ENCODE measurements around the gene STPG4.
"Not testable (repeated sequence)": the region's sequence is repeated elsewhere in the genome, so short reads cannot be mapped to it uniquely, and the experiment has no call there.

STPG4 gene

DNA sequence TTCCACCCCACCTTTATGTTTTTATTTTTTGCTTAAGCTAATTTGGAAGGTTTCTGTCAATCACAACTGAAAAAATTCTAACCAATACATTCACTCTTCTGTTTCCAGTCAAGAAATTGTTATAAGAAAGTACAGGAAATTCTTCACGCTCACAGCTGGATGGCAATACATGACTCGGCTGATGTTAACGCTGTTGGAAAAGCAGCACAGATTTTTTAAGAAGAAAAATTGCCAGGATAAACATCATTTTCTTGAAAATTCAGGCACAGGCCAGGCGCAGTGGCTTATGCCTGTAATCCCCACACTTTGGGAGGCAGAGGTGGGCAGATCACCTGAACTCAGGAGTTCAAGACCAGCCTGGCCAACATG lies 46.1 kb downstream of the STPG4 start:
- H4K20me1 ChIP-seq (ENCODE audit: insufficient read depth): no peaks in the 10 kb centered on the region
- H3K9ac ChIP-seq: no peak overlapping the region
- no peak overlapping the region for H2AFZ ChIP-seq (ENCODE audit: low read depth)
- H3K27ac ChIP-seq: no peak overlapping the region
- H3K36me3 ChIP-seq (ENCODE audit: insufficient read depth): no peaks in the 10 kb centered on the region
- no peak overlapping the region for H3K4me3 ChIP-seq (IDR thresholded peaks at IDR 0.05; ENCODE audit: insufficient read depth, low read depth, low read length)
- no peak overlapping the region for H3K4me2 ChIP-seq
- H3K4me1 ChIP-seq (ENCODE audit: low read depth, poor library complexity, severe bottlenecking): no peaks in the 10 kb centered on the region
- H3K79me2 ChIP-seq (ENCODE audit: insufficient read depth, low read depth): no peaks in the 10 kb centered on the region
- TF ChIP-seq, protein P1, sequence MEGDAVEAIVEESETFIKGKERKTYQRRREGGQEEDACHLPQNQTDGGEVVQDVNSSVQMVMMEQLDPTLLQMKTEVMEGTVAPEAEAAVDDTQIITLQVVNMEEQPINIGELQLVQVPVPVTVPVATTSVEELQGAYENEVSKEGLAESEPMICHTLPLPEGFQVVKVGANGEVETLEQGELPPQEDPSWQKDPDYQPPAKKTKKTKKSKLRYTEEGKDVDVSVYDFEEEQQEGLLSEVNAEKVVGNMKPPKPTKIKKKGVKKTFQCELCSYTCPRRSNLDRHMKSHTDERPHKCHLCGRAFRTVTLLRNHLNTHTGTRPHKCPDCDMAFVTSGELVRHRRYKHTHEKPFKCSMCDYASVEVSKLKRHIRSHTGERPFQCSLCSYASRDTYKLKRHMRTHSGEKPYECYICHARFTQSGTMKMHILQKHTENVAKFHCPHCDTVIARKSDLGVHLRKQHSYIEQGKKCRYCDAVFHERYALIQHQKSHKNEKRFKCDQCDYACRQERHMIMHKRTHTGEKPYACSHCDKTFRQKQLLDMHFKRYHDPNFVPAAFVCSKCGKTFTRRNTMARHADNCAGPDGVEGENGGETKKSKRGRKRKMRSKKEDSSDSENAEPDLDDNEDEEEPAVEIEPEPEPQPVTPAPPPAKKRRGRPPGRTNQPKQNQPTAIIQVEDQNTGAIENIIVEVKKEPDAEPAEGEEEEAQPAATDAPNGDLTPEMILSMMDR (conservative IDR thresholded peaks at IDR 0.05; ENCODE audit: low read depth, low read length): no peak
- no peaks in the 10 kb centered on the region for H3K27me3 ChIP-seq (ENCODE audit: insufficient read depth, low read depth)

DNA sequence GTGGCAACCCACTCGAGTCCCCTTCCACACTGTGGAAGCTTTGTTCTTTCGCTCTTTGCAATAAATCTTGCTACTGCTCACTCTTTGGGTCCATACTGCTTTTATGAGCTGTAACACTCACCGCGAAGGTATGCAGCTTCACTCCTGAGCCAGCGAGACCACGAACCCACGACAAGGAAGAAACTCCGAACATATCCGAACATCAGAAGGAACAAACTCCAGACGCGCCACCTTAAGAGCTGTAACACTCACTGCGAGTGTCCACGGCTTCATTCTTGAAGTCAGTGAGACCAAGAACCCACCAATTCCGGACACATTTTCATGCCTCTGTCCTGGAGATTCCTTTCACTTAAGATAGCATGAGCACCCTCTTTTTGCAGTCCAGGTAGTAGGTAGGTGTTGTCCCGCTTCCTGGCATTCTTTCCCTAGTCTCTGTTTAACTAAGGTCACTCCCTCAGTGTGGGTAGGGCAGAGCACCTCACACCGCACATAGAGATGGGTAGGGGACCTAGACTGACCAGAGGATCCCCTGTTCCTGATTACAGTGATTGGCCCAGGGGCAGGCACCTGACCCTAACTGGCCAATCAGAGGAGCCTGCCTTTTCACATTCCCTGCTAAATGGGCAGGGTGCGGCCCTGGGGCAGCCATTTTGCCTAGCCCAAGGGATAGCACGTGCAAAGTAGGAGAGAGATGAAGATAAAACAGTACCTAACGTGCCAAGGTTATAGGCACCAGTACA lies 46.7 kb downstream of the STPG4 start:
- H3K36me3 ChIP-seq (ENCODE audit: insufficient read depth); H4K20me1 ChIP-seq (ENCODE audit: insufficient read depth); H3K4me3 ChIP-seq (IDR thresholded peaks at IDR 0.05; ENCODE audit: insufficient read depth, low read depth, low read length); H2AFZ ChIP-seq (ENCODE audit: low read depth); H3K4me1 ChIP-seq (ENCODE audit: low read depth, poor library complexity, severe bottlenecking); H3K79me2 ChIP-seq (ENCODE audit: insufficient read depth, low read depth); H3K27me3 ChIP-seq (ENCODE audit: insufficient read depth, low read depth); H3K4me2 ChIP-seq; H3K9ac ChIP-seq; H3K27ac ChIP-seq: not testable (repeated sequence)

DNA sequence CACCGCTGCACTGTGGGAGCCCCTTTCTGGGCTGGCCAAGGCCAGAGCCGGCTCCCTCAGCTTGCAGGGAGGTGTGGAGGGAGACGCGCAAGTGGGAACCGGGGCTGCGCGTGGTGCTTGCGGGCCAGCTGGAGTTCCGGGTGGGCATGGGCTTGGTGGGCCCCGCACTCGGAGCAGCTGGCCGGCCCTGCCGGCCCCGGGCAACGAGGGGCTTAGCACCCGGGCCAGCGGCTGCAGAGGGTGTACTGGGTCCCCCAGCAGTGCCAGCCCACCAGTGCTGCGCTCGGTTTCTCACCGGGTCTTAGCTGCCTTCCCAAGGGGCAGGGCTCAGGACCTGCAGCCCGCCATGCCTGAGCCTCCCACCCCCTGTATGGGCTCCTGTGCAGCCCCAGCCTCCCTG lies 47.9 kb downstream of the STPG4 start:
- H3K27me3 ChIP-seq (ENCODE audit: insufficient read depth, low read depth); H3K9ac ChIP-seq; H3K27ac ChIP-seq; H2AFZ ChIP-seq (ENCODE audit: low read depth); H3K36me3 ChIP-seq (ENCODE audit: insufficient read depth); H3K4me3 ChIP-seq (IDR thresholded peaks at IDR 0.05; ENCODE audit: insufficient read depth, low read depth, low read length); H3K4me1 ChIP-seq (ENCODE audit: low read depth, poor library complexity, severe bottlenecking); H3K4me2 ChIP-seq; H4K20me1 ChIP-seq (ENCODE audit: insufficient read depth); H3K79me2 ChIP-seq (ENCODE audit: insufficient read depth, low read depth): not testable (repeated sequence)

DNA sequence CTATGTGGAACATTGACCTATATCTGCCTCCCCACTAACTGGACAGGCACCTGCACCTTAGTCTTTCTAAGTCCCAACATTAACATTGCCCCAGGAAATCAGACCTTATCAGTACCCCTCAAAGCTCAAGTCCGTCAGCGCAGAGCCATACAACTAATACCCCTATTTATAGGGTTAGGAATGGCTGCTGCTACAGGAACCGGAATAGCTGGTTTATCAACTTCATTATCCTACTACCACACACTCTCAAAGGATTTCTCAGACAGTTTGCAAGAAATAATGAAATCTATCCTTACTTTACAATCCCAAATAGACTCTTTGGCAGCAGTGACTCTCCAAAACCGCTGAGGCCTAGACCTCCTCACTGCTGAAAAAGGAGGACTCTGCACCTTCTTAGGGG lies 48.9 kb downstream of the STPG4 start:
- H2AFZ ChIP-seq (ENCODE audit: low read depth); H3K27ac ChIP-seq; H3K27me3 ChIP-seq (ENCODE audit: insufficient read depth, low read depth); H3K4me1 ChIP-seq (ENCODE audit: low read depth, poor library complexity, severe bottlenecking); H3K36me3 ChIP-seq (ENCODE audit: insufficient read depth); H3K9ac ChIP-seq; H3K79me2 ChIP-seq (ENCODE audit: insufficient read depth, low read depth); H4K20me1 ChIP-seq (ENCODE audit: insufficient read depth); H3K4me2 ChIP-seq; H3K4me3 ChIP-seq (IDR thresholded peaks at IDR 0.05; ENCODE audit: insufficient read depth, low read depth, low read length): not testable (repeated sequence)

DNA sequence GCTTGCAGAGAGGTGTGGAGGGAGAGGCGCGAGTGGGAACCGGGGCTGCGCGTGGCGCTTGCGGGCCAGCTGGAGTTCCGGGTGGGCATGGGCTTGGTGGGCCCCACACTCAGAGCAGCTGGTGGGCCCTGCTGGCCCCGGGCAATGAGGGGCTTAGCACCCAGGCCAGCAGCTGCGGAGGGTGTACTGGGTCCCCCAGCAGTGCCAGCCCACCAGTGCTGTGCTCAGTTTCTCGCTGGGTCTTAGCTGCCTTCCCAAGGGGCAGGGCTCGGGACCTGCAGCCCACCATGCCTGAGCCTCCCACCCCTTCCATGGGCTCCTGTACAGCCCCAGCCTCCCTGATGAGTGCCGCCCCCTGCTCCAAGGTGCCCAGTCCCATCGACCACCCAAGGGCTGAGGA lies 55.4 kb downstream of the STPG4 start:
- H3K27me3 ChIP-seq (ENCODE audit: insufficient read depth, low read depth); H2AFZ ChIP-seq (ENCODE audit: low read depth); H3K79me2 ChIP-seq (ENCODE audit: insufficient read depth, low read depth): not testable (repeated sequence)

DNA sequence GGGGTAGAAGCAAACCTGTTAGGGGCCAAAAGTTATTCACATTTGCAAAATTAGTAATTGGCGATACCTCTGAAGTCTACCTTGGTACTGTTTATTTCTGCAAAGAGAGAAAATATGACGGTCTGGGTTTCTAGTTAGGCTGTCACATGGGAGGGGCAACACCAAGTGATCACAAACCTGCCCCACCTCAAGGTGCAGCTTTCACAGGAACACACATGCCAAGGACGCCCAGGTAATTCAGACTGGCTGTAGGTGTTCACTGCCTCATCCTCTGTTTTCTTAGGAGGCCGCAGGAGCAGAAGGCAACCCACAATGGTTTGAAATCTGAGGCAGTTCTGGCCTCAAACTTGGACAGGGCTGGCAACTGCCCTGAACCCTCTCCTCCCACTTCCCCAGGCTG lies 56.2 kb downstream of the STPG4 start:
- Histone ChIP-seq H3K9ac (no peak overlapping the region), H3K4me3 (IDR thresholded peaks at IDR 0.05; ENCODE audit: insufficient read depth, low read depth, low read length) (no peak overlapping the region), H2AFZ (ENCODE audit: low read depth) (no peak overlapping the region), H3K4me1 (ENCODE audit: low read depth, poor library complexity, severe bottlenecking) (no peaks in the 10 kb centered on the region), H3K27ac (no peak overlapping the region), H3K4me2 (no peak overlapping the region), H3K79me2 (ENCODE audit: insufficient read depth, low read depth) (no peaks in the 10 kb centered on the region), H3K36me3 (ENCODE audit: insufficient read depth) (no peaks in the 10 kb centered on the region), H4K20me1 (ENCODE audit: insufficient read depth) (no peaks in the 10 kb centered on the region), H3K27me3 (ENCODE audit: insufficient read depth, low read depth) (no peaks in the 10 kb centered on the region)
- TF ChIP-seq, protein P1 (conservative IDR thresholded peaks at IDR 0.05; ENCODE audit: low read depth, low read length): no peak

More for the DNA sequence above, 55.4 kb downstream of the STPG4 start:
- not testable (repeated sequence) for H4K20me1 ChIP-seq (ENCODE audit: insufficient read depth); H3K4me2 ChIP-seq; H3K27ac ChIP-seq; H3K4me3 ChIP-seq (IDR thresholded peaks at IDR 0.05; ENCODE audit: insufficient read depth, low read depth, low read length); H3K9ac ChIP-seq; H3K36me3 ChIP-seq (ENCODE audit: insufficient read depth); H3K4me1 ChIP-seq (ENCODE audit: low read depth, poor library complexity, severe bottlenecking)

Measured in KMS-11 (cell line).